HG02759 (cell line): Measurements from ENCODE around the gene COIL.

Source experiments
- ATAC-seq: cut with Tn5 transposase; IDR thresholded peaks from one replicate; pipeline ENCODE4 v1.9.1; 2021; ENCODE audit warnings: mild to moderate bottlenecking, moderate library complexity; ENCODE audit not compliant: unreplicated experiment

The COIL gene

DNA sequence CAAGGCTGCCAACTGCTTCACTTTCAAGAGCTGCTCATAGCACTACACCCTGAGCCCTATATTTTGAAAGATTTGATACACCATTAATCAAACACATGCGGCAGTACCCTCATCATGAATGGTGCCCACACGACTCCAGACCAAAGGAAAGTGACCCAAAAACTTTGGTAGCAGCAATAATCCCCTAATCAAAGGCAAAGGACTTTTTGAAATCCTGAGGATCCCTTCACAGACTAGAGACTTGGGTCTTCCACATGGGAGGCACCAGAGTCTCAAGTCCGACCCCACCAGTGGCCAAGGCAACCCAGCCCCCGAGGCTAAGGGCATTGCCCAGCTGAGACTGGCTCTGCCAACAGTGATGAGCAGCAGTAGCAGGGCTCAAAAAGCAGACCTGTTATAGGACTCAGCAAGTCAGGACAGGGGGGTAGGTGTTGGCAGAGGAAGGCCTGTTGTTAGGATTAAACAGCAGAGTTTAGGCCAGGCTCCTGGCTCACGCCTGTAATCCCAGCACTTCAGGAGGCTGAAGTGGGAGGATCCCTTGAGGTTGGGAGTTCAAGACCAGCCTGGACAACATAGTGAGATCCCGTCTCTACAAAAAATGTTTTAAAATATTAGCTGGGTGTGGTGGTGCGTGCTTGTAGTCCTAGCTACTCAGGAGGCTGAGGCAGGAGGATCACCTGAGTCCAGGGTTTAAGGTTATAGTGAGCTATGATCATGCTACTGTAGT lies 50.2 kb downstream of the COIL start:
- no peak for ATAC-seq

DNA sequence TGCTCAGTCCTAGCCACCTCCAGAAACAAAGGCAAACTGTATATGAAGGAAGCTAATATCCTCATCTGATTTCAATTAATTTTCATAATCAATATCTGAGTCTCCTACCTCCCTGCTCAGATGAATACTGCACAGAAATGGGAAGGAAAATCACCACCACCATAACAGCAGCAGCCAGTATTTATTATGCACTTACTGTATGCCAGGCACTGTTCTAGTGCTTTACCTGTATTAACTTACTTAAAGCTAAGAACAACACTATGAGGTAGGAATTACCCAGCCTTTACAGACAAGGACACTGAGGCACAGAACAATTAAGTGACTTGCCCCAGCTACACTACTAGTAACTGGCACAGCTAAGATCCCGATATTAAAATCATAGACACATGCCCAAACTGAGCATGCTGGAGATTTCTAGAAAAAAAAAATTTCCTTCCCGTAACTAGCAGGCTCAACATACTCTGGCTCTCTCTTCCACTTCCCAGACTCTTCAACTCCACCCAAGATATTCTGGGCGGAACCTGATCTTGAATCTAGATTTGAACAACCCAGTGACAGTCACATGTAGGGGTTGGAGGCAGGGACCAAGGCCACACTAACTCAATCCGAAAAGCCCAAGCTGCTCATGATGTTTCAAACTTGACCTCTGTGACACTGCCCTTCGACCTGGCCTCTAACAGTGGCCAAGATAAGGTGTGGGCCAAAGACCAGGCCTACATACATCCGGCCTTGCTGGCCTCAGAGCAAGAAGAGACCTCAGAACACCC lies 50.9 kb downstream of the COIL start:
- ATAC-seq, result no peak

DNA sequence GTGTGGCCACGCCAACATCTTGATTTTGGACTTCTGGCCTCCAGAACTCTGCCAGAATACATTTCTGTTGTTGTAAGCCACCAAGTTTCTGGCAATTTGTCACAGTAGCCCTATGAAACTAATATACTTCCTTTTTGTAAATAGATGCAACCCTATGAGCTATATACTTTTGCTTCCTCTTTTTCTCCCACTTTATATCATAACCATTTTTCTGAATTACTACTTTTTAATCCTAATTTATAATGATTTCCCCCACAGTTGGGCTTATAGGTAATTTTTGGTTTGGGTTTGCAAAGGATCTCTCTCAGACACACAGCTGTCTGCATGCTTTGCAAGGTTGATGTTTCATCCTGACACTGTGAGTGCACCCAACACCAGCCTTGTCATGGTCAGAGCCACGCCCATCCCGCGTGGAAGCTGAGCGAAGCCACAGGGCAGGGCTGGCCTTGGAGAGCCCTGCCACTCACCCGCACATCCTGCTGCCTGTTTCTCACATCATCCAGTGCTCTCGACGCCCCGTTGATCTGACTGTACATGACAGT lies 52.8 kb downstream of the COIL start:
- ATAC-seq, result peak; percentile 92

DNA sequence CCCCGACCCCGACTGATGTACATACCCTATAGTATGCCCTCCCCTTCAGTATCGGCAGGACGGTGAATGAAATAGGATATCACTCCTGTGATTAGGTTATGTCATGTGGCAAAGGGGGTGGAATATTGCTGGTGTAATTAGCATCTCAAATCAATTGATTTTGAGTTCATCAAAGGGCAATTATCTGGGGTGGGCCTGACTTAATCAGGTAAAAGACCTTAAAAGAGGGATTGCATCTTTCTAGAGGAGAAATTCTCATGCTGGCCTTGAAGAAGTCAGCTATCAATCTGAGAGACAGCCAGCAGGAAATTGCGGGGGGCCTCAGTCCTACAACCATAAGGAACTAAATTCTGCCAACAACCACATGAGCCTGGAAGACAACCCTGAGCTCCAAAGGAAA lies 57.3 kb downstream of the COIL start:
- ATAC-seq, result no peak

DNA sequence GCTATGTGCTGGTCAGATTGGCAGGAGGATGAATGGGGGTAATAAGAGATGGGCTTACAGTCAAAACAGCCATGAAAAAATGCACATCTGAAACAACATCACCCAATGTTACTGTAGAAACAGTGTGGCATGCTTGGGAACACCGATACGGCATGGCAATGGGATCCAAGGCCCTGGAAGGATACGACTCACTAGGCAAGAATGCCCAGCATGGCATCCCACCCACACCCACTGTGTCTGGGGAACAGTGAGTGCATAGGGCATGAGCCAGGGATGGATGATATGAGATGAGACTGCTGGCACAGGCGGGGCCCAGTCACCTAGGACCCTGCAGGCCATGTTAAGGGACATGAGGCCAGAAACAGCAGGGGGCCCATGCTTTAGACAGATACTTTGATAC lies 58.5 kb downstream of the COIL start:
- no peak for ATAC-seq

DNA sequence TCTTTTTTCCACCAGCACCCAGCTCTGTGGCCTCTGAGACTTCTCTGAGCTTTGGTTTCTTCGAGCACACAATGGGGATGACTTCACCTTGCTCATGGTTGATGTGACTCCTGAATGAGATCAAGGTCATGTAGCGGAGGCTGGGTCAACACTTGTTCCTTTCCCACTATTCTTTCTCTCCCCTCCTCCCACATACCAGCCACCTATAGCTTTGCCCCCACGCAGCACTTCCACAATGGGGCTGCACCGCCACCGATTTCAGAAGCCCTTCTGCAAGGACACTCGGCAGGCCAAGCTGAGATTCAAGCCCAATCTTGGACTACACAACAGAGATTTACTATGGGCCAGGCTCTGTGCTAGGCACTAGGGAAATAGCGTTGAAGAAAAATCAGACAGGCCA lies 61.4 kb downstream of the COIL start:
- ATAC-seq, result no peak

DNA sequence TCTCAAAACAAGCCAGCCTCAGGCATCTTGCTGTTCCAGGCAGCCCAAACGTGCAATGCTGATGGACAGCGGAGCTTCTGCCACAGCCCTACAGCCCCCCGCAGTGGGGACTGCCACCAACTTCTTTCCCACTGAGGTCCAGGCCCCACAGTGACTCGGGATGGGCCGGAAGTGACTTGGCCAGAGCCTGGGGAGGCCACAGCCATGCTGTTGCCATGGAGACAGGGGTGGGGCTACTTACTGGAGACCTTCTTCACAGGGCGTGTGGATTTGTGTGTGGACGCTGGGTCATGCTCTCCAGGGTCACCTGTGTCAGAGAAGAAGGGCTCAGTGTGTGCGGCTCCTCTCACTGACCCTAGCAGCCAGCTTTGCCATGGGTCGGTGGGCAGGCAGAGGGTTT lies 62.0 kb downstream of the COIL start:
- no peak for ATAC-seq

DNA sequence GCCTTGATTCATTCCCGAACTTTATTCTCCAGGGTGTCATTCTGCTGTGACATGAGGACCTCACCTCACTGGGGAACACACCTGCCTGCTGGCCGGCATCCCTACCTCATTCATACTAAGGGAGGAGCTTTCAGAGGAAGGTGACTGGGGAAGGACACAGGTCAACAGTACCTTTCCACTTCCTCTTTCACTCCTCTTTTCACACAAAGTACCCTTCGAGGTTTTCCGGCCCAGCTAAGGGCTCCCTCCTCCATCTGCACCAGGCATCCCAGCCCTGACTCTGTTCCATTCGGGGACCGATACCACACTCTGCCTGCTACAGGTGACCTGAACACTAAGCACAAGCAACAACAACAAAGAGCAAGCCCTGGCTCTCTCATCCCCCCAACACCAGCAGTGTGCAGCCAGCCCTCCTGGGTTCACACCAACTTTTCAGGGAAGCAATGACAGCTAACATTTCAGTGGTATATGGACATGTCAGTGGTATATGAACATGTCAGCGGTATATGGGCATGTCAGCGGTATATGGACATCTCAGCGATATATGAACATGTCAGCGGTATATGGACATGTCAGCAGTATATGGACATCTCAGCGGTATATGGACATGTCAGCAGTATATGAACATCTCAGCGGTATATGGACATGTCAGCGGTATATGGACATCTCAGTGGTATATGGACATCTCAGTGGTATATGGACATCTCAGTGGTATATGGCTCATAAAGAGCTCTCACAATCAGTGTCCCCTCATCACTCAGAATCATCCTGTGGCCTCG lies 63.0 kb downstream of the COIL start:
- ATAC-seq, result peak; percentile 64

DNA sequence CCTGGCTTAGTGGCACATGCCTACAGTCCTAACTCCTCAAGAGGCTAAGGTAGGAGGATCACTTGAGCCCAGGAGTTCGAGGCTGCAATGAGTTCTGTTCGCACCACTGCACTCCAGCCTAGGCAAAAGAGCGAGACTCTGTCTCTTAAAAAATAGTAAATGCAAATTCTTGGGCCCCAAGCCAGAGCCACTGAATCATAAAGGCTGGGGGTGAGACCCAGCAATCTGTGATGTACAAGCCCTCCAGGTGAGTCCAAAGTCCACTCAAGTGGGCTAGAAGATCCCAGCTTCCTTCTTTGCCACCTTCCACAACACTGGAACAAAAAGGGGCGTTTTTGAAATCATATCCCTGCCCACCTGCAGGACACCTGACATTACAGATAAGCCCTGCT lies 63.9 kb downstream of the COIL start:
- ATAC-seq, result no peak

DNA sequence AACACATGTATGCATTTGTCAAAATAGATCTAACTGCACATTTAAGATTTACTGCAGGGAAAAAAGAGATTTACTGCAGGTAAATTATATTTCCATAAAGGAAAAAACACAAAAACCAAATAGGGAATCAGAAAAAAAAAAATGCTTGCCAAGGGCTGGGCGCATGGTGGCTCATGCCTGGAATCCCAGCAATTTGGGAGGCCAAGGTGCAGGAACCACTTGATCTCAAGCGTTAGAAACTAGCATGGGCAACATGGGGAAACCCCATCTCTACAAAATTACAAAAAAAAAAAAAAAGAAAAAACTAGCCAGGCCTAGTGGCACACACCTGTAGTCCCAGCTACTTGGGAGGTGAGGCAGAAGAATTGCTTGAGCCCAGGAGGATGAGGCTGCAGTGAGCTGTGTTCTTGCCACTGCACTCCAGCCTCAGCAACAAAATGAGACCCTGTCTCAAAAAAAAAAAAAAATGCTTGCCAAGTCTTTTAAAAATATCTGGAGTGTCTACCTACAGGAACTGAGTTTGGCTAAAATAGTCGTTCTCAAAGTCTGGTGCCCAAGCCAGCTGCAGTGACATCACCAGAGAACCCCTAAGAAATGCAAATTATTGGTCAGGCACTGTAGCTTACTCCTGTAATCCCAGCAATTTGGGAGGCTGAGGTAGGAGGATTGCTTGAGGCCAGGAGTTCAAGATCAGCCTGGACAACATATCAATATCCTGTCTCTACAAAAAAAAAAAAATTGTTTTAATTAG lies 64.5 kb downstream of the COIL start:
- ATAC-seq, result no peak

DNA sequence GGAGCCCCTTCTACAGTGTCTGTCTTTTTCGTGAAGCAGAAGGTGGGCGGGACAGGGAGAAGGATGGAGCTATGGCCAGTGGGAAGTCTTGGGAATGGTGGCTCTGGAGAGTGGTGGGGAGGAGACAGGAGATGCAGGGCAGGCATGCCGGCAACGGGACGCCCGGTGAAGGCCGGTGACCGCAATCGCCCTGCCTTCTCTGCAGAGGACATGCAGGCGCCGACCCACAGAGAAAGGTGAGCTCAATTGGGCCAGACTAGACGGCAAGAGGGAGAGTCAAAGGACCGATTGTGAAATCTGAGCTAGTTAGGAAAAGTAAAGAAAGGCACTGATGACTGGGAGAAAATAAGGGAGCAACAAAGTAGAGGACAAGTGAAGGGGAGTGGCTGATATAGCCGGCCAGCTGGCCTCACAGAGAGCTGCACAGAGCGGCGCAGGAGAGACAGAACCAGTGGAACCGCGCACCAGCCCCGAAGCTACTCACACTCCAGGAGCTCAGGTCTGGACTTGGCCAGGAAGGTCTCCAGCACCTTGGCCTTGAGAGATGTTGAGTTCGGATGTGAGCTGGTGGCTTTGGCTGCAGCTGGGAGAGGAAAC lies 65.9 kb downstream of the COIL start:
- ATAC-seq, result no peak

DNA sequence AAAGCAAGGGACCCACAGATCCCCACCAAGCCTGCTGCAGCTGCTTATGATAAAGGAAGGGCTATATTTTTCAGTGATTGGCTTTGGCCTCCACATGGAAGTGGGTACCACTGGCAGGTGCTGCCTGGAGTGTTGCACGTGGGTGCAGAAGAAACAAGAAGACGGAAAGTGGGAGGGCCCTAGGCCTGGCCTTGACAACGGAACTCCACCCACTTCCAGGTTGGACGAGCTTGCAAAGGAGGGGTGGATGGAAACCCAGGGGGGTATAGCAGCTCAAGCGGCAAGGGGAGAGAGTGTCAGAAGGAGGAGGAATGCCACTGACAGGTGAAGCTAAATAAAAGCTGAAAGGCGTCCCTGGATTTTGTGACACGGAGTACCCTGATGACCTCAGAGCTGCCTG lies 67.3 kb downstream of the COIL start:
- no peak for ATAC-seq

DNA sequence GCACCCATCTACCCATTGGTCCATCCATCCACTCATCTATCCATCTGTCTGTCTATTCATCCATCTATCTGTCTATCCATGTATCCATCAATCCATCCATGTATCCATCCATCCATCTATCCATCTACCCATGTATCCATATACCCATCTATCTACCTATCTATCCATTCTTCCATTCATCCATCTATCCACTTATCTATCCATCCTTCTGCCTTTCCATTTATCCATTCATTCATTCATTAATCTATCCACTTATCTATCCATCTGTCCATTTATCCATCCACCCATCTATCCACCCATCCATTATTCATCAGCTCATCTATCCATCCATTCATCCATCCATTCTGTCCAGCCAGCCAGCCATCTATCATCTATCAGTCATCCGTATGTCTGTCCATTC lies 68.5 kb downstream of the COIL start:
- no peak for ATAC-seq

DNA sequence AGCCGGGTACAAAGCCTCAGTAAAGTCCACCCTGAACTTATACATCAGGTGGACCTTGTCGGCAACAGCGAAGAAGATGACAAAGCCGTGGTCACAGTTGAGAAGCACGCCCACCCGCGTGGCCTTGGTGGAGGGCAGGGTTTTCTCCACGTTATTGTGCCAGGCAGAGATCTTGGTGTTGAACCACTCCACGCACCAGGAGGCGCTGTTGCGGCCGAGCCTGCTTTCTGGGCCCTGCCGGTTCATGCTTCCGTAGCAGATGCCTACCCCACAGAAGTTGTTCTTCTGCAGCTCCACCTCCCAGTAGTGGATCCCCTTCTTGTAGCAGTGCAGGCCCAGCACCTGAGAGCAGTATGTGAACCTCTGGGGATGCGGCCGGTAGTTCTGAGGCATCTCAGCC lies 69.1 kb downstream of the COIL start:
- ATAC-seq, result no peak

DNA sequence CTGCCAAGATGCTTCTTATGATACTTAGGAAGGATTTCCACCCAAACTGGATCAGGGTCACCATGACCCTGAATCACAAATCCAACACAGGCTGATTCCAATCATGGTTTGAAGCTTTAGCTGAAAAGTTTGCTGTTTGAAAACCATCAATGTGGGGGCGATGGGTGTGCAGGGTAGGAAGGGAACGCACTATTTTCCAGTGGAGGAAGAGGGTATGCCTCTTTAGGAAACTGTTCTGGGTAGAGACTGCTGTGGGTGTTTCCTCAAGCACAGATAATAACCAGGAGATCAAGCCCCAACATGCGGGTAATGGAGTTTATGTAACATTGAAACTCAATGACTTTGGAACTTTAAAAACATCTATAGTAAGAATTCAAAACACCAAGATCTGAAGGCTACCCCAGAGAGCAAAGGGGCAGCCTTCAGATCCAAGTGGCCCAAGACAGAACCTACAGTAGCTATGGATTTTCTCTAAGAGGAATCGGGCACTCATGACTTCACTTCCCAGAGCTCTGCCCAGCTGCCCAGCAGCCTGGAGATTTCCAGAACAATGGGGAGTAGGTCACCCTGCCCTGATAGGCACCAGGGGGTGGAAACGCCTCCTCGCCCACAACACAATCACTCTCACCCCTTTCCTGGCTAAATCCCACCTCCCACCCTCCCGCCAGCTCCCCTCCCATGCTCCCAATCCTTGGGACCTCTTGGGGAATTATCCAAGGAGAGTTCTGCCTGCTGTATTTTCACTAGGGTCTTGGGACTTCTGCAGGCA lies 69.8 kb downstream of the COIL start:
- no peak for ATAC-seq

DNA sequence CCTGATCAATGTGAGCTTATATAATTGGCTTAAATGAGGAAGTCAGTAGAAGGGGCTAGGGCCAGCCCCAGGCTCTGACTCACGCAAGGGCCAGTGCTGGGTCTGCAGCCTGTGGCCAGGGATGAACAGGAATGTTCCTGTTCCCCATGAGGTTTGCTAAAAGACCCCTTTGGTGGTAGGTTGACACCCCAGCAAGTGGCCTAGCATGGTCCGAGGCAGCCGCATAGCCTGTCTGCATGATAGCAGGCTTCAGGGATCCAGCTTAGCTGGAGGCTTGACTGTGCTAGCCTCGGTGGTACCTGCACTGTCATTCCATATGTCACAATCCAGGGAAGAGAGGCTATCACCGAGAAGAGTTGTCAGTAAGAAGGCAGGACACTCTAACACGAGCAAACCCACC lies 70.5 kb downstream of the COIL start:
- ATAC-seq, result no peak
